ENCODE measurements around the gene TRABD2A. TPM values are rescaled to one million over a fixed set of nuclear protein-coding genes. Genes with fewer than 3 reads are reported as not detected.

Gene TRABD2A, protein sequence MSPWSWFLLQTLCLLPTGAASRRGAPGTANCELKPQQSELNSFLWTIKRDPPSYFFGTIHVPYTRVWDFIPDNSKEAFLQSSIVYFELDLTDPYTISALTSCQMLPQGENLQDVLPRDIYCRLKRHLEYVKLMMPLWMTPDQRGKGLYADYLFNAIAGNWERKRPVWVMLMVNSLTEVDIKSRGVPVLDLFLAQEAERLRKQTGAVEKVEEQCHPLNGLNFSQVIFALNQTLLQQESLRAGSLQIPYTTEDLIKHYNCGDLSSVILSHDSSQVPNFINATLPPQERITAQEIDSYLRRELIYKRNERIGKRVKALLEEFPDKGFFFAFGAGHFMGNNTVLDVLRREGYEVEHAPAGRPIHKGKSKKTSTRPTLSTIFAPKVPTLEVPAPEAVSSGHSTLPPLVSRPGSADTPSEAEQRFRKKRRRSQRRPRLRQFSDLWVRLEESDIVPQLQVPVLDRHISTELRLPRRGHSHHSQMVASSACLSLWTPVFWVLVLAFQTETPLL
- total RNA-seq = 2.5 TPM

DNA sequence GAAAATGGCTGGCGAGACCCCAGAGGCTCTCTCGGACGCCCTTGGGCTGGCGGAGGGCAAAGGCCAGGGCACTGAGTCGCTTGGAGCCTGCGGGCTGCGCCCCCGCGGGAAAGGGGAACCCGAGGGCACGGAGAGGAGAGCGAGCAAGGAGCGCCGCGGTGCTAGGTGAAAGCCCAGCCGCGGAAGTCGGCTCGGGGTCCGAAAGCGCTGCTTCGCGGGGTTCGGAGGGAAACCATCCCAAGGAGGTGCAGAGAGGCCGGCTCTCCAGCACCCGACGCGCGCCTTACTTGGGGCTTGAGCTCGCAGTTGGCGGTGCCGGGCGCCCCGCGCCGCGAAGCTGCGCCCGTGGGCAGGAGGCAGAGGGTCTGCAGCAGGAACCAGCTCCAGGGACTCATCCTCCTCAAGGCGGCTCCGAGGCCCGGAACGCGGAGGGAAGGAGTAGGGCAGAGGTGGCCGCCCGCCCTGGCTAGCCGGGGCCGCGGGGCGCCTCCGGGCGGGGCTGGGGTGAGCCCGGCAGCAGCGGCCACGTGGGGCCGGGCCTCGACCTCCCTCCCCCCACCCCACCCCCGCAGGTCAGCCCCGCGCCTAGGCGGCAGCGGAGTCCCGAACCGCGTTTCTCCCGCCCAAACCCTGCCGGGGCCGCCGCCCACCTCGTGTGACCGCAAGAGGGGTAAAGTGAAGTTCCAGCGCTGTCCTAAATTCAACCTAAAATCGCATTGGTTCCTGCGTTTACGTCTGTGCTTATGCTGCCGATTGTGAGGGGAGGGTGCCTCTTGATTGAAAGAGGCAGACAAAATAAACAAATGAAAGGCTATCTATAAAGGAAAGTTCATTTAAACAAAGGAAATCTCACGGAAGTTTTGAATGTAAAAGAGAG, at the start of gene TRABD2A:
Gene TRABD2A, minus strand, starts transcription at position 440 of the 877 bp plus-strand sequence. Its CDS starts 45 bp downstream, at position 395.

GRCh38 chr2:84905181-84906107, 24.6 kb upstream of the TRABD2A start, which contains the start of gene TMSB10:
TSS of gene TMSB10 (plus strand) at chr2:84905656.

Other genes starting within 250 kb of the TRABD2A start
- 3,724 TPM for gene TMSB10, start 24.6 kb upstream of the TRABD2A start, total RNA-seq
- gene KCMF1, start 90.1 kb upstream of the TRABD2A start, total RNA-seq = 42.0 TPM